Putamen (tissue), 1 donor: Measurements from ENCODE around the gene IGSF3.
A peak's percentile ranks its signal among the peaks of the same experiment; 100 is the strongest.

ENCODE experiments used
- DNase-seq: peaks from one replicate; pipeline ENCODE4 v3.0.0-alpha.2; 2016; ENCODE audit warnings: low spot score

The IGSF3 gene

GRCh38 chr1:116667575-116668105, at the start of gene IGSF3:
Gene IGSF3, minus strand, starts transcription at chr1:116667733. Its CDS starts 1,407 bp downstream, at chr1:116666326.
- no peak for DNase-seq

GRCh38 chr1:116717318-116717717, 49.8 kb upstream of the IGSF3 start:
- DNase-seq, result no peak

- no peak for DNase-seq
Measured at GRCh38 chr1:116716391-116716790, 48.9 kb upstream of the IGSF3 start.

DNA sequence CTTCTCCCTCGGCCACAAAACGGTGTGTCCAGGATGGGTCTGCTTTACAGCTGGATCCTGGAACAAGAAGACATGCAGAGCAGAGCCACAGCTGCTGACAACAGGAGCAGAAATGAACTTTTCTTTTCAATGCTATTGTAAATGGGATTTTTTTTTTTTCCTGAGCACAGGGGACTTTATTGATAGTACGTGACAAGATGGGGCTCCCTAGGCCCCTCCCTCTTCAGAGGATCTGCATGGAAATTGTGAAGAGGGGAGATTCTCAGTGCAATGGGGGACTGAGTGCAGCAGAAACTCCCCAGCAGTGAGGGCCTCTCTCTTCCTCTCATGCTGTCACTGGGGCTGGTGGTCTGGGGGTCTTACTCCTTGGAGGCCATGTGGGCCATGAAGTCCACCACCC, 45.9 kb upstream of the IGSF3 start:
- no peak for DNase-seq

DNA sequence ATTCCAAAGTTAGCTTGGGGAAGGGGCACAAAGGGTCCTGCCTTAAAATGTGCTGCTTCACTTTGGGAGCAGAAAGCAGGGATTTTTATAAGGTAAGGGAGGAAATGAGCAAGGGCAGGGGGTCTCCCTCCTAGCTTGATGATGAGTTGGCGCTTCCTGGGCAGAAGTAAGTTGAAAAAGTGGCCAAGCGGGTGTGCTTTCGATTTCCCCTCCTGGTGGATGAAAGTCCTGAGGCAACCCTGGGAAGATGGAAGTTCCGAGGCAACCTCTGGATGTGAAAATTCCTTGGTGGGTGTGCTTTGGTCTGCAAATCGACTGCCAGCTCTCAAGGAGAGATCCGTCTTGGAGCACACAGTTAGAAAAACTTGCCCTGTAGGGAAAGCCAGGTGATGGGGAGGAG, 45.0 kb upstream of the IGSF3 start:
- DNase-seq, result no peak

DNA sequence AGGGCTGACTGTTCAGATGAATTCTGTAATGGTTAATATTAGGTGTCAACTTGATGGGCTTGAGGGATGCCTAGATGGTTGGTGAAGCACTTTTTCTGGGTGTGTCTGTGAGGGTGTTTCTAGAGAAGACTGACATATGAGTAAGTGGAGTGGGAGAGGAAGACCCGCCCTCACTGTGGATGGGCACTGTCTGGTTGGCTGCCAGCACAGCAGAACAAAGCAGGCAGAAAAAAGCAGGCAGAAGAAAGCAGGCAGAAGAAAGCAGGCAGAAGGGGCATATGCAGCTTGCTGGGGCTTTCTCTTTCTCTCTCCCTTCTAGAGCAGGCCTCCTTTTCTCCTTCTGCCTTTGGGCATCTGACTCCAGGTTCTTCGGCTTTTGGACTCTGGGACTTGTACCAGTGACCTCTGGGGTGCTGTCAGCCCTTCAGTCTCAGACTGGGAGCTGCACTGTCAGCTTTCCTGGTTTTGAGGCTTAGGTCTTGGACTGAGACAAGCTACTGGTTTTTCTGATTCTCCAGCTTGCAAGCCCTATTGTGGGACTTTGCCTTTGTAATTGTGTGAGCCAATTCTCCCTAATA, 43.8 kb upstream of the IGSF3 start:
- DNase-seq, result no peak

GRCh38 chr1:116710420-116711262, 43.1 kb upstream of the IGSF3 start:
- no peak for DNase-seq

DNA sequence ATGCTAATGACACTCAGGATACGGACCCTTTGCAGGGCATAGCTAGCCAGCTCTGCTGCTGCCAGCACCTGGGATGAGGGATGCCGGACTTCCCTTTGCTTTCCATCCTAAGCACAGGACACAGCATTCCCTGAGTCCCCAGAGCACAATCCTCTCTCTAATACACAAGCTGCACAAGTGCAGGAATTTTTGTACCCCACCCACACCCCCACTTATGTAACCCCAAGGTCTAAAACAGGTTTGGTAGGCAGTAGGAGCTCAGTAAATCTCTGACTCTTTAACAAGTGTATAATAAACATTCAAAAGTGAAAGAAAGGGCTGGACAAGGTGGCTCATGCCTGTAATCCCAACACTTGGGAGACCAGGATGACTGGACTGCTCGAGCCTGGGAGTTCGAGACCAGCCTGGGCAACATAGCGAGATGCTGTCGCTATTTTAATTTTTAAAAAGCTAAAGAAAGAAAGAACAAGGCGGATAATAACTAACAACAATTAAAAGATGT, 42.2 kb upstream of the IGSF3 start:
- no peak for DNase-seq

- no peak for DNase-seq
Measured at GRCh38 chr1:116708255-116708900, 40.8 kb upstream of the IGSF3 start.

GRCh38 chr1:116706841-116707240, 39.3 kb upstream of the IGSF3 start:
- DNase-seq, result no peak

- DNase-seq, result no peak
Measured at GRCh38 chr1:116706123-116706522, 38.6 kb upstream of the IGSF3 start.

DNA sequence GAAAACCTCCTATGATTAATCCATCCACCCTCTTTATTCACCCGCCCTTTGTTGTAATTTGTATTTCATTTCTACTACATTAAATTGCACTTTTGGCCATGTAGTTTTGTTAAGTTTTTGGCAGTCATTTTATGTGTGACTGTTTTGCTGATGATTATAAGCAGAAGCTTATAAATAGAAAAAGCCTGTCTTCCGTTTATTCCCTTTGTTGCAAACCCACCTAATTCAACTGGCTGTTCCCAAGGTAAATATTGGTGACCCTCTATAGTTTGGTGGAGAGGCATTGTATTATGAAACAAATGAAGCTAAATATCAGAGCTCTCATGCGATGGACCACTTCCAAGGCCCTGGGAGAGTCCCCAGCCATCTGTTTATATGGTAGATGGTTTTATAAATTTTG, 36.7 kb upstream of the IGSF3 start:
- DNase-seq, result no peak

DNA sequence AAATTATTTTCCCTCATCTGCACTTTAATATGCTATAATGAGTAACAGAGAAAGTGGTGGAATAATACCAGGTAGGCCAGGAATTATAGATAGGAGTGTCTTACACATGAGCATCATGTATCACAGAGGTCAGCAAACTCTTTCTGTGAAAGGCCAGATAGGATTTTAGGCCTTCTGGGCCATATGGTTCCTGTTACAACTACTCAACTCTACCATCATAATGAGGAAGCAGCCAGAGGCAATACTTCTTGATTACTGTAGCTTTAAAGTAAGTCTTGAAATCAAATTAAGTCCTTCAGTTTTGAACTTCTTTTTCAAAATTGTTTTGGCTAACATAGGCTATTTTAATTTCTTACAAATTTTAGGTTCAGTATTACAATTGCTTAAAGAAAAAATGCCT, 32.1 kb upstream of the IGSF3 start:
- no peak for DNase-seq

- DNase-seq, result no peak
Measured at GRCh38 chr1:116698244-116698595, 30.7 kb upstream of the IGSF3 start.

GRCh38 chr1:116697548-116698243, 30.2 kb upstream of the IGSF3 start:
- DNase-seq, result no peak

GRCh38 chr1:116694524-116694923, 27.0 kb upstream of the IGSF3 start:
- DNase-seq, result no peak

DNA sequence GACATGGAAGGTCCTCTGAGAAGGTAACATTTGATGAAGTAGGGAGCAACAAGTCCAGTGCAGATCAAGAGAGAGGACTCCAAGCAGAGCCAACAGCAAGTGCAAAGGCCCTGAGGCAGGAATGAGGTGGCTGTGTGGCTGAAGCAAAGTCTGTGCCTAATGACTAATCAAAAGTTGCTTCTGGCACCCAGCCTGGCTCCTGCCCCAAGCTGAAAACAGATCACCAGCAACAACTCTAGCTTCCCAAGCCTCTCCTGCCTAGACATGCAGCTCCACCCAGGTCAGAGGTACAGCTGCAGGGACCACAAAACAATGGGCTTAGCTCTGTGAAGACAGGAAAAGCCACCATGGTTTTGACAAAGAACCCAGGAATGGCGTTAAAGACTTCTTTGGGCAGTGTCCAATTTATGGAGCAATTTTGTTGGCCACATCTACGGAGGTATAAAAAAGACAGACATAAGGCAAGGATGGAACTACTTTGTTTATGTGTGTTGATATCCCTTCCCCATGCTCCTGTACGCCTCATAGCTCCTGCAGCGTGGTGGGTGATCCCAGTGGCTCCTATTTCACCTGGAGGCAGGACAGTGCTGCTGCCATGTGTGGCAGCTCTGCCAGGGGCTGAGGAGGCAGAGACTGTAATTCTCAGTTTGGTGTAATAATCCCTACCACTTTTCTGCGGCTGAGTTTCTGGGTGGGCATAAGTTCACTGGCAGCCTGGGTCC, 26.4 kb upstream of the IGSF3 start:
- no peak for DNase-seq

DNA sequence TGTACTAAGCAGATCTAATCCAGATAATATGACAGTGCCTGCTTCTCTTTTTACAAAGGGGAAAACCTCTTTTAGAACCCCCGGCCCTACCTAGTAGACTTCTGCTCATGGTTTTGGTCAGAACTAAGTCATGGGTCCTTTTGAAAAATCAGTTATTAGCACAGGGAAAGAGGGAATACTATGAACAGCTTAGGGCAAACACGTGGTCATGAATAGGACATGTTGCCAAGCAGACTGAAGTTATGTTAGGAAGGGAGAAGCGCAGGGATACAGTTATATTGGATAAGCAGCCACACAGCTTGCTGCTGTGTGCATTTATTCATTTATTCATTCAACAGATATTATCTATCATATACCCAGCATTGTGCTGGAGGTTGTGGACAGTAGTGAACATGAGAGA, 25.3 kb upstream of the IGSF3 start:
- no peak for DNase-seq

DNA sequence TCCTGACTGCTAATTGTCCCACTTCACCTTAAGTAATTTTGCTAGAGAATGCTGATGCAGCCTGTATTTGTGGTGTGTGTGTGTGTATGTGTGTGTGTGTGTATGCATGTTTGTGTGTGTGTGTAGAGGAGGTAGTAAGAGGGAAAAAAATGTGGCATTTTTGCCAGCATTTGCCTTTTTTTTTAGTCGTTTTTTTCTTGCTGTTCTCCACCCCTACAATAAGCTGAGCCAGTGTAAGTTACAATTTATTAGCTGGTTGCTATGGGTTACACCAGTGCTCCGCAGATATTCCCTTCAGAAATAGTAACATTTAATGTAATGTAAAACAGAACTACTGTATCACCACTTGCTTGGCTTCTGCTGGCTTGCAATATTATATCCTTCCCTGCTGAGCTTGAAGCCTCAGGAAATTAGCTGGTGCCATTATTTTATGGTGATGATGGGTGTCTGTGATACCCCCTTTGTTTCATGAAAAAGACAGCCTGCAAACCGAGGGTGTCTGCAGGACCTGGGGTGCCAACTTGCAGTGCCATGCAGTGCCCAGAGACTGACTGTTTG, 23.4 kb upstream of the IGSF3 start:
- peak; percentile 54 for DNase-seq

GRCh38 chr1:116690396-116690848, 22.9 kb upstream of the IGSF3 start:
- DNase-seq, result no peak

DNA sequence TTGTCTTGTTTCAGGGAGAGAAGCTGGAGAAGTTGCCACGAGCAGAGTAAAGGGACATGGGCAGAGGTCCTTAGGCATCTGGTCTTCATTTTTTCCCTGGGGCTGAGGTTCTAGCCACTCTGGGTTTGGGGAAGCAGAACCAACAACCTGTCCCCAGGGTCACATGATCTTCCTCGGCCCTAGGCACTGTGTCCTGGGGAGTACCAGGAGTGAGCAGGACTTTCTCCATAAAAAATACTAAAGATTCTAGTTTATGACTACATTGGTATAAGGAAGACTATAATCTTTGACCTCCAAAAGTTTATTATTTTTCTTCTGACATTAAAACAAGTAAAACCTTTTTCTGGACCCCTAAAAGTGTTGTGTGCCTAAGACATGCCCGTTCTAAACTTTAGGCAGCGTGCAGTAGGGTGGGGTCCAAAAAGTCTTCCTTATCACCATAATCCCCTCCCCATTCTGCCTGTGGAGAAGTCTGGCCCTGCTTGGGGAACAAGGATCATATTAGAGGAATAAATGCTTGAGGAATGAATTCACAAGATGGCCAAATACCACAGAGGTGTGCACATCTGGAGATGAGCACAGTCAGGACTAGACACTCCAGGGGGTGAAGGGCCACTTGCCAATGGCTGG, 19.3 kb upstream of the IGSF3 start:
- no peak for DNase-seq
